GM12874 (cell line): ENCODE results near the gene ZFAND2B.

ENCODE experiments used
- TF ChIP-seq, protein P1 (sequence below): IDR thresholded peaks from 2 replicates; pipeline ENCODE4 v1.5.1; 2011; ENCODE audit warnings: low read depth, mild to moderate bottlenecking, control low read depth, low read length, moderate library complexity; ENCODE audit not compliant: insufficient read depth

The ZFAND2B gene

GRCh38 chr2:219234331-219234730 lies 27.7 kb downstream of the ZFAND2B start:
- TF ChIP-seq, protein P1, sequence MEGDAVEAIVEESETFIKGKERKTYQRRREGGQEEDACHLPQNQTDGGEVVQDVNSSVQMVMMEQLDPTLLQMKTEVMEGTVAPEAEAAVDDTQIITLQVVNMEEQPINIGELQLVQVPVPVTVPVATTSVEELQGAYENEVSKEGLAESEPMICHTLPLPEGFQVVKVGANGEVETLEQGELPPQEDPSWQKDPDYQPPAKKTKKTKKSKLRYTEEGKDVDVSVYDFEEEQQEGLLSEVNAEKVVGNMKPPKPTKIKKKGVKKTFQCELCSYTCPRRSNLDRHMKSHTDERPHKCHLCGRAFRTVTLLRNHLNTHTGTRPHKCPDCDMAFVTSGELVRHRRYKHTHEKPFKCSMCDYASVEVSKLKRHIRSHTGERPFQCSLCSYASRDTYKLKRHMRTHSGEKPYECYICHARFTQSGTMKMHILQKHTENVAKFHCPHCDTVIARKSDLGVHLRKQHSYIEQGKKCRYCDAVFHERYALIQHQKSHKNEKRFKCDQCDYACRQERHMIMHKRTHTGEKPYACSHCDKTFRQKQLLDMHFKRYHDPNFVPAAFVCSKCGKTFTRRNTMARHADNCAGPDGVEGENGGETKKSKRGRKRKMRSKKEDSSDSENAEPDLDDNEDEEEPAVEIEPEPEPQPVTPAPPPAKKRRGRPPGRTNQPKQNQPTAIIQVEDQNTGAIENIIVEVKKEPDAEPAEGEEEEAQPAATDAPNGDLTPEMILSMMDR: no peak

DNA sequence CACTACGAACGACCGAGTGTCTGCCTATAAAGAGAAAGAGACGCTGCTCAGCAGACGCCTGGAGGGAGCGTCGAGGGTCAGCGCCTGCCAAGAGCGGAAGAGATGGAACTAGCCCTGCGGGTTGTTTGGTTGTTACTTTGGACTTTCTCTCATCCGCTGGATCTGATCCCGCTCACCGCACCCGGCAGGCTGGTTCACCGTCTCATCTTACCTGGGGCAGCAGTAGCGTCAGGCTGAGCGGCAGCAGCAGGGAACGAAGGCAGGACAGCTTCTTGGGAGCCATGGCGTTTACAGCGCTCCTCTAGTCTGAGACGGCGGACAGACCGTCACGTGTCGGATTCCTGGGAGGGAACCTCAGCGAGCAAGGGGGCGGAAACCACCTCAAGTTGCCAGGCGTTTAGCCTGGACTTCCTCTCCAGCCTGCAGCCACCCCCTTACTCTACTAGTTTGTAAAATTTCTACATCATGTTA lies 36.7 kb downstream of the ZFAND2B start:
- TF ChIP-seq, protein P1: no peak

GRCh38 chr2:219244789-219245147 lies 38.2 kb downstream of the ZFAND2B start:
- TF ChIP-seq, protein P1: no peak

DNA sequence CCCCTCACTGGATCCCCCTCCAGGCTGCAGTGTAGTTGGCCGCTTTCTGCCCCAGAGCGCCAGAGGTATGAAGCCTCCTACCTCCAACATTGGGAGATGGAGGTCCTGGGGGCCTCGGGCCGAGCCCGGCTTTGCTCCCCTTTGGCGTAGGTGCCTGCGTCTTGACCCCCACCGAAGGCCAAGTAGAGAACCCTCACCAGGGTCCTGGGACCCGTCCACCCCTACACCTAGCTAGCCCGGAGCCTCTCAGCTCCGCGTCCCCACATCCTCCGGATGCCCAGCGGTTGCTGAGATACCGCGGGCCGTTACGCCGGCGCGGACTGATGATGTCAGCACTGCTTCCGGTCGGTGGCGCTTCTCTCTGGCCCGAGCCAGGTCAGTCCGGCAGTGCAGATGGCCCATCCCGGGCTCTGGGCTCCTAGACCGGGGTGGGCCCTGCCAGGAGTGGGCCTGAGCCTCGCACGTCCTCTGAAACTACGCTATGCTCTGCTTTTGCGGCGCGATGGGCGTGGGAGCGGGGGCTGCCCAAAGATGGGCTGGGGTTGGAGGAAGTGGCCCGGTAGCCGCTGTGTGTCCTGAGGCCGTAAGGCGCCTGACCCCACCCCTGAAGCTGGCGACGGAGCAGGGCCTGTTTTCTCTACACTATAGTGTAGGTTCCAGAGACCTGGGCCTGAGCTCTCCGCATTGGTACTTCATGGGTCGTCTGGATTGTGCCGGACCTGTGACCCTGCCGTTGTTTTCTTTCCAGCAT lies 38.7 kb downstream of the ZFAND2B start, which contains the start of the genes GLB1L and STK16:
TSS of gene GLB1L (minus strand) at position 297 of the 751 bp plus-strand sequence. CDS start 1,871 bp downstream, outside the sequence.
TSS of gene STK16 (plus strand) at position 332 of the 751 bp plus-strand sequence. CDS start 521 bp downstream, outside the sequence.
- TF ChIP-seq, protein P1: no peak

DNA sequence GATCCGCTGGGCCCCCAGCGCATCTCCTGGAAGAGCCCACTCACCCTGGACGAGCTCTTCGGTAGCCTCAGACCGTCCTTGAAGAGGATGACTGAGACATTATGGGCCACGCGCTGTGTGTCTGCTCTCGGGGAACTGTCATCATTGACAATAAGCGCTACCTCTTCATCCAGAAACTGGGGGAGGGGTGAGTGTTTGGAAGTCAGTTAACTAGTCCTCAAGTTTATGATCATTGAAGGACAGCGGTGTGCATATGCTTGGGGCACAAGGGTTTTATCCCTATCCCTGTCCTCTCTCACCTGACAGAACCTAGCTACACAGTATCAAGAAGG lies 39.3 kb downstream of the ZFAND2B start:
- TF ChIP-seq, protein P1: no peak

- TF ChIP-seq, protein P1: no peak
Measured at GRCh38 chr2:219246559-219246958, 40.0 kb downstream of the ZFAND2B start.

GRCh38 chr2:219247678-219248642 lies 41.4 kb downstream of the ZFAND2B start:
- TF ChIP-seq, protein P1: no peak
